NCI-H510A (cell line): ENCODE results near the gene OLA1.
A peak's percentile ranks its signal among the peaks of the same experiment; 100 is the strongest.

Source experiments
- DNase-seq: peaks from one replicate; lab custom pipeline; 2025; lab: John Stamatoyannopoulos, UW

Gene OLA1

GRCh38 chr2:174035117-174035635 lies 213.2 kb downstream of the OLA1 start:
- no peak for DNase-seq

GRCh38 chr2:174033163-174033550 lies 215.2 kb downstream of the OLA1 start:
- no peak for DNase-seq

- no peak for DNase-seq
These were observed 217.1 kb downstream of the OLA1 start for GRCh38 chr2:174031226-174031625.

GRCh38 chr2:174028935-174029334 lies 219.4 kb downstream of the OLA1 start:
- no peak for DNase-seq

GRCh38 chr2:174027956-174028355 lies 220.4 kb downstream of the OLA1 start:
- DNase-seq = no peak

GRCh38 chr2:174026122-174026845 lies 222.0 kb downstream of the OLA1 start:
- DNase-seq = no peak

- no peak for DNase-seq
These were observed 222.8 kb downstream of the OLA1 start for GRCh38 chr2:174025271-174026121.

- DNase-seq = peak; percentile 32
These were observed 223.6 kb downstream of the OLA1 start for GRCh38 chr2:174024524-174025270.

- DNase-seq = no peak
These were observed 224.5 kb downstream of the OLA1 start for GRCh38 chr2:174023591-174024523.
